Measurements from ENCODE around the gene NCF4.

Gene NCF4

GRCh38 chr22:36897611-36898010 lies 36.8 kb downstream of the NCF4 start:
- Histone ChIP-seq H3K27me3 (peaks cover 2% of the 10 kb centered on the region), H3K4me3 (ENCODE audit: low read depth, low read length) (no peak overlapping the region), H3K4me1 (no peaks in the 10 kb centered on the region), H3K9me3 (no peaks in the 10 kb centered on the region), H3K36me3 (no peaks in the 10 kb centered on the region)
- no peak for TF ChIP-seq CTCF (IDR thresholded peaks at IDR 0.05; ENCODE audit: low read depth, low read length)
- DNase-seq: no peak

GRCh38 chr22:36898690-36899089 lies 37.9 kb downstream of the NCF4 start:
- Histone ChIP-seq H3K4me1 (no peaks in the 10 kb centered on the region), H3K4me3 (ENCODE audit: low read depth, low read length) (no peak overlapping the region), H3K36me3 (no peaks in the 10 kb centered on the region), H3K27me3 (no peaks in the 10 kb centered on the region; the same call in 1 of the 2 replicates), H3K9me3 (no peaks in the 10 kb centered on the region)
- no peak for TF ChIP-seq CTCF (IDR thresholded peaks at IDR 0.05; ENCODE audit: low read depth, low read length)
- DNase-seq: no peak

- Histone ChIP-seq H3K4me3 (ENCODE audit: low read depth, low read length) (no peak overlapping the region), H3K36me3 (no peaks in the 10 kb centered on the region), H3K27me3 (no peaks in the 10 kb centered on the region; the same call in 1 of the 2 replicates), H3K4me1 (no peaks in the 10 kb centered on the region), H3K9me3 (no peaks in the 10 kb centered on the region)
- DNase-seq: no peak
- no peak for TF ChIP-seq CTCF (IDR thresholded peaks at IDR 0.05; ENCODE audit: low read depth, low read length)
Observed at GRCh38 chr22:36899498-36899897, 38.7 kb downstream of the NCF4 start.

GRCh38 chr22:36900225-36900624 lies 39.4 kb downstream of the NCF4 start:
- no peaks in the 10 kb centered on the region for H3K36me3 ChIP-seq
- no peak for TF ChIP-seq CTCF (IDR thresholded peaks at IDR 0.05; ENCODE audit: low read depth, low read length)
- H3K9me3 ChIP-seq: no peaks in the 10 kb centered on the region
- no peak overlapping the region for H3K4me3 ChIP-seq (ENCODE audit: low read depth, low read length)
- H3K27me3 ChIP-seq: no peaks in the 10 kb centered on the region; the same call in 1 of the 2 replicates
- DNase-seq: no peak
- no peaks in the 10 kb centered on the region for H3K4me1 ChIP-seq

- no peak for DNase-seq
- H3K36me3 ChIP-seq: no peaks in the 10 kb centered on the region
- no peaks in the 10 kb centered on the region for H3K9me3 ChIP-seq
- H3K4me3 ChIP-seq (ENCODE audit: low read depth, low read length): no peak overlapping the region
- no peaks in the 10 kb centered on the region for H3K27me3 ChIP-seq
- H3K4me1 ChIP-seq: no peaks in the 10 kb centered on the region
- TF ChIP-seq CTCF (IDR thresholded peaks at IDR 0.05; ENCODE audit: low read depth, low read length): no peak
Observed at GRCh38 chr22:36900880-36901279, 40.1 kb downstream of the NCF4 start.

- no peak for DNase-seq
Observed at GRCh38 chr22:36901411-36902142, 40.8 kb downstream of the NCF4 start.

More at GRCh38 chr22:36901411-36902142, 40.8 kb downstream of the NCF4 start:
- no peaks in the 10 kb centered on the region for H3K36me3 ChIP-seq
- no peaks in the 10 kb centered on the region for H3K9me3 ChIP-seq
- H3K4me3 ChIP-seq (ENCODE audit: low read depth, low read length): no peak overlapping the region
- H3K27me3 ChIP-seq: no peaks in the 10 kb centered on the region
- H3K4me1 ChIP-seq: no peaks in the 10 kb centered on the region
- TF ChIP-seq CTCF (IDR thresholded peaks at IDR 0.05; ENCODE audit: low read depth, low read length): no peak
